ENCODE data around the gene RFX7.
"Not testable (repeated sequence)": the region's sequence is repeated elsewhere in the genome, so short reads cannot be mapped to it uniquely, and the experiment has no call there.

RFX7 gene

DNA sequence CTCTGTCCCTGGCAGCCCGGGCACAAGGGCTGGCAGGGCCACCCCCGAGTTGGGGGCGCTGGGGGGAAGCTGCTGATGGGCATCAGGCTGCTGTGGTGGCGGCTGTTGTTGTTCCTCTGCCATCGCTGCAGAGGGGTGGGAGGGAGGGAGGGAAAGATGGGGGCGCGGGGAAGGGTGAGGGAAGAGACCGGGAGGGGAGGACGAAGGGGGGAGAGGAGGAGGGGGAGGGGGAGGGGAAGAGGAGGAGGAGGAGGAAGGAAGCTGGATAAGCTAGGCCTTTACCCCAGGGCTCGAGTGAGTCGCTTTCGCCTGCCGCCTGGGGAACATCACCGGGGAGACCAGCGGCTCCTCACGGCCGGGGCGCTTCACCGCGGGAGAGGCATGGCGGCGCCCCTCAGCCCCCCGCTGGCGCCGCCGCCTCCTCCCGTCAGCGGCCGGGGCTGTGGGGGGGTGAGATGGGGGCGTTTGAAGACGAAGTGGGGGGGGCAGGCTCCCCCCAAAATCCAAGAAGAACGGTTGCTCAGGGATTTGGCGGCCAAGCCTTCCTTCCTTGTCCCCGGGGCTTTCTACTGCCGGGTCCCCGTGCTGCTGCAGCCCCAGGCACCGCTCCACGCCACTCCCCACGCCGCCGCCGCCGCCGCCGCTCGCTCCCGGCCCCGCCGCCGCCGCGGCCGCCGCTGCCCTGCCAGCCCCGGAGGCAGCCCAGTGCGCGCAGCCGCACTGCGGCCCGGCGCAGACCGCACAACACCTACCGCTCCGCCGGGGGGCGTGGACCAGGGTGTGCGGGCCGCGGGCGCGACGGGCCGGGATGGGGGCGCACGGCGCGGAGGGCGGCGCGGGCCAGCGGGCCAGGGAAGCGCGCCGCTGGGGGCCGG, at the start of gene RFX7:
RFX7 (minus strand) TSS at position 717 of the 875 bp plus-strand sequence; CDS start at position 123, 594 bp downstream.
- Mint-ChIP-seq H3K27me3 (no peaks in the 10 kb centered on the region), H3K9me3 (no peaks in the 10 kb centered on the region), H3K4me3 (peak within 1 kb of the TSS; percentile 90 to 92), H3K4me1 (peaks cover 27% of the 10 kb centered on the region), H3K27ac (peak within 1 kb of the TSS; percentile 94 to 98)
- DNase-seq = peak; percentile 79 to 80
- ATAC-seq = peak; percentile 82

DNA sequence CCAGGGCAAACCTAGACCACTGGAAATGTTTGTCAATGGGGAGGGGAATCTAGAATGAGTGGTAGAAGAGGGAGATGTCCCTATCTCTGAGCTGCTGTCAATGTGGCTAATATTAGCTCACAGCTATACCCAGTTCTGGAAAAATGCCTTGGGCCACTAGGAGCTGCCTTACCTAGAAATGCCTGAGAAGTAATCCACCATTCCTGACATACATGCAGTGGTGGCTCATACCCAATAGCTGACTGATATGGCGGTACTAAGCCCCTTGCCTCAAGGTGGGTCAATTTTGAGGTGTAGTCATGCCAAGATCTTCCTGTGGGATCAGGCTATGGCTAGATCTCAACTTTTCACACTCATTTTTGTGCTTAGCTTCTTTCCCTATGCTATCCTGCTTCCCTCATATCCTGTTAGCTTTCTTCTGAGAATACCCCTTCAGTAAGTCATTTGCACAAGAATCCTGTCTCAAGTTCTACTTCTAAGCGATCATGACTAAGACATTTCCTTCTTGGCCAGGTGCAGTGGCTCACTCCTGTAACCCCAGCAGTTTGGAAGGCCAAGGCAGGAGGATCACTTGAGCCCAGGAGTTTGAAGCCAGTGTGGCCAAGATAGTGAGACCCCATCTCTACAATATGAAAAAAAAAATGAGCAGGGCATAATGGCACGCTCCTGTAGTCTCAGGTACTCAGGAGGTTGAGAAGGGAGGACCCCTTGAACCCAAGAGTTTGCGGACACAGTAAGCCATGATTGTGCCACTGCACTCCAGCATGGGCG, 49.1 kb upstream of the RFX7 start:
- DNase-seq = no peak
- H3K9me3 Mint-ChIP-seq = peaks cover 14 to 15% of the 10 kb centered on the region in 2 donors
- no peaks in the 10 kb centered on the region for H3K27me3 Mint-ChIP-seq
- no peaks in the 10 kb centered on the region for H3K4me1 Mint-ChIP-seq
- H3K4me3 Mint-ChIP-seq = no peak overlapping the region
- H3K27ac Mint-ChIP-seq = no peak overlapping the region
- no peak for ATAC-seq

DNA sequence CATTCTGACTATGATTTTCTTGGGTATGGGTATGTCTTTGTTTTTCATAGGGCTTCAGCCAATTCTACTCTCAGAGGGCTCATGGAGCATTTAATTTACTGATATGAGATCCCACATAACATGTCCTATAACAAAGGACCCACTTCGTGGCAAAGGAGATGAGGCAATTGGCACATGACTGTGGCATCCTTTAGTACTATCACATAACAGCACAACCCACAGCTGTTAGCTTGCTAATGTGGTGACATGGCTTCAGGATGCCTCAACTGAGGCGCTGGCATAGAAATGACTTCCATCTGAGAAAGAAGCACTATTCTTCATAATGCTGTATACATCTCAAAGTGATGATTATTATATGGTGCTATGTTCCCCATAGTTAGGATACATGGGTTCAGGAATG, 48.1 kb upstream of the RFX7 start:
- no peak overlapping the region for H3K27ac Mint-ChIP-seq
- no peaks in the 10 kb centered on the region for H3K27me3 Mint-ChIP-seq
- DNase-seq = no peak
- H3K4me3 Mint-ChIP-seq = no peak overlapping the region
- ATAC-seq = no peak
- H3K9me3 Mint-ChIP-seq = peaks cover 14 to 15% of the 10 kb centered on the region in 2 donors
- H3K4me1 Mint-ChIP-seq = no peaks in the 10 kb centered on the region

DNA sequence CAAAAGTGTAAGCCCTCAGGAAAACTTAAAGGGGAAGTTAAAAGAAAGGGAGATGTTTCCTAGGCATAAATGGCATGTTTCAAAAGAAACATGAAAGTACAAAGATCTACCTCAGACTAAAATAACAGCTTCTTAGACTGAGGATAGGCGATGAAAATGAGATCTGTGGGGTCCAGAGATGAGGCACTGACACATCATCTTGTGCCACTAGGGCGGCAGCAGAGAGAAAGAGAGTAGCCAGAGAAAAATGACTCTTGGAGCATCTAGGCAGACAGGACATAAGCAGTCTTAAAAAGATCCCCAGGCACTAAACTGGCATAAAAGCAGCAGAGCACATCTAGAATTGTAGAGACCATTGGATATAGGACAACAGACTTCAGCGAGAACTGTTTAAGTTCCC, 42.5 kb upstream of the RFX7 start:
- H3K4me3 Mint-ChIP-seq = no peak overlapping the region
- no peak for DNase-seq
- H3K27me3 Mint-ChIP-seq = no peaks in the 10 kb centered on the region
- no peak for ATAC-seq
- no peaks in the 10 kb centered on the region for H3K4me1 Mint-ChIP-seq
- peaks cover 14 to 15% of the 10 kb centered on the region in 2 donors for H3K9me3 Mint-ChIP-seq
- H3K27ac Mint-ChIP-seq = no peak overlapping the region

DNA sequence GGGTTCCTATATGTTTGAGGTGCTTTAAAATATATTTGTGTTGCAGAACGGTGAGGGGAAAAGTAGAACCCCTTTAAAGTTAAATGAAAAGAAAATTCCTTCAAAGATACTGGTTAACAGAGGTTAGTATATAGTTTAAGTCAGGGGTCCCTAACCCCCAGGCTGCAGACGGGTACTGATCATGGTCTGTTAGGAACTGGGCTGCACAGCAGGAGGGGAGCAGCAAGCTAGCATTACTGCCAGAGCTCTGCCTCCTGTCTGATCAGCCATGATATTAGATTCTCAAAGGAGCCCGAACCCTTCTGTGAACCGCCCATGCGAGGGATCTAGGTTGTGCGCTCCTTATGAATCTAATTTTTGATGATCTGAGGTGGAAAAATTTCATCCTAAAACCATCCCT, 37.5 kb upstream of the RFX7 start:
- Mint-ChIP-seq H3K27ac (no peak overlapping the region), H3K9me3 (no peaks in the 10 kb centered on the region), H3K4me3 (no peak overlapping the region), H3K27me3 (no peaks in the 10 kb centered on the region), H3K4me1 (no peaks in the 10 kb centered on the region)
- DNase-seq (no peak), ATAC-seq (no peak)

DNA sequence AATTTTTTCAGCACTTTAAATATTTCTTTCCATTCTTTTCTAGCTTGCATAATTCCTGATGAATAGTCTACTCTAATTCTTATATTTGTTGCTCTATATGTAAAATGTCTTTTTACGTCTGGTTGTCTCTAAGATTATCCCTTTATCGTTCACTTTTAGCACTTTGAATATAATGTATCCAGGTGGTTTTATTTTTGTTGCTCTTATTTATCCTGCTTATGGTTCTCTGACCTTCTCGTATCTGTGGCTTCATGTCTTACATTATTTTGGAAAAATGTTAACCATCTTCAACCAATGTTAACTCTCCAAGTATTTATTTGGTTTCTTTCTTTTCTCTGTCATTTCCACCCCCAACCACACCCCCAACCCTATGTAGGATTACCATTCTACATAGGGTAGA, 30.0 kb upstream of the RFX7 start:
- no peak overlapping the region for H3K4me3 Mint-ChIP-seq
- ATAC-seq (no peak), DNase-seq (no peak)
- peaks cover 14 to 24% of the 10 kb centered on the region in 2 donors for H3K9me3 Mint-ChIP-seq
- no peaks in the 10 kb centered on the region for H3K27me3 Mint-ChIP-seq
- H3K4me1 Mint-ChIP-seq = no peaks in the 10 kb centered on the region
- H3K27ac Mint-ChIP-seq = no peak overlapping the region

DNA sequence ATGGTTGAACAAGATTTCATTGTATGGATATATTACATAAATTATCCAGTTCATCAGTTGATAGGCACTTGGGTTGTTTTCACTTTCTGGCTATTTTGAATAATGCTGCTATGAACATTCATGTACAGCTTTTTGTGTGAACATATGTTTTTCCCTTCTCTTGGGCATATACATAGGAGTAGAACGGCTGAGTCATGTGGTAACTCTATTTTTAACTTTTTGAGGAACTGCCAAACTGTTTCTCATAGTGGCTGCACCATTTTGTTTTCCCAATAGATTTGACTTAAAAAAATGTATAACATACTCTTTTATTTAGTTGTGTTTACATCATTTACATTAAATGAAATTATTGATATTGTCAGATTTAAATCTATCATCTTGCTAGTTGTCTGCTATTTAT, 28.8 kb upstream of the RFX7 start:
- Mint-ChIP-seq H3K27ac (peak overlapping the region in 1 of 2 donors; percentile 22), H3K4me3 (no peak overlapping the region), H3K27me3 (no peaks in the 10 kb centered on the region), H3K9me3 (peaks cover 19 to 28% of the 10 kb centered on the region in 2 donors), H3K4me1 (no peaks in the 10 kb centered on the region)
- DNase-seq (no peak), ATAC-seq (no peak)

DNA sequence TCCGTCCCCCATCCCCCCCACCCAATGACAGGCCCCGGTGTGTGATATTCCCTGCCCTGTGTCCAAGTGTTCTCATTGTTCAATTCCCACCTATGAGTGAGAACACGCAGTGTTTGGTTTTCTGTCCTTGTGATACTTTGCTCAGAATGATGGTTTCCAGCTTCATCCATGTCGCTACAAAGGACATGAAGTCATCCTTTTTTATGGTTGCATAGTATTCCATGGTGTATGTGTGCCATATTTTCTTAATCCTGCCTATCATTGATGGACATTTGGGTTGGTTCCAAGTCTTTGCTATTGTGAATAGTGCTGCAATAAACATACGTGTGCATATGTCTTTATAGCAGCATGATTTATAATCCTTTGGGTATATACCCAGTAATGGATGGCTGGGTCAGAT, 22.8 kb upstream of the RFX7 start:
- H3K9me3 Mint-ChIP-seq = peaks cover 11 to 14% of the 10 kb centered on the region in 2 donors
- ATAC-seq, H3K4me1 Mint-ChIP-seq, H3K27me3 Mint-ChIP-seq, DNase-seq, H3K4me3 Mint-ChIP-seq, H3K27ac Mint-ChIP-seq: not testable (repeated sequence)

DNA sequence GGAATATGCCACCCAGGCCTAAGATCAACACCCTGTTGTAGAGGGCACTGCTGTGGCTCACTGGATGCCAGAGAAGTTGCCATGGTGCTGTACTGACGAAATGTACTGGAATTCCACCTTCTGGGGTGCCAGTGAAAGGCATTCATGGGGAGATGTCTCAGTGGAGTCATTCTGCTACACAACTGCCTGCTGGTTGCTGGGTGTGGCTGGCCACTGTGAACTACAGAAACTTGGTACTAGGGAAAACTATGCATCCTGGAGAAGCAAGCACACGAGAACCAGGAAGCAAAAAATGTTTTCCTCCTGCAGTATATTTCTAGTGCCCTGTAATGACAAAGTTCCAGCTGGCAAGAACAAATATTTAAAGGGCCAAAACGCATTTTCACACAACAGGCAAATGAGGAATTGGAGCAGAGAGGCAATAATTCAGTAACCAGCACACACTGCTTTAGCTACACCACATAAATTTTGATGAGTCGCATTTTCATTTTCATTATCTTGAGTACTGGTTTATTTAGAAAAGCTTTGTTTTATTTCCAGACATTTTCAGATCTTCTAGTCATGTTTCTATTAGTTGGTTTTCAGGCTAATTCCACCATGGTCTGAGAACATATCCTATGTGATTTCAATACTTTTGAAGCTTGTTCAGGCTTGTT, 18.3 kb upstream of the RFX7 start:
- ATAC-seq (no peak), DNase-seq (no peak)
- Mint-ChIP-seq H3K4me3 (no peak overlapping the region), H3K9me3 (peaks cover 8 to 9% of the 10 kb centered on the region in 2 donors), H3K4me1 (no peaks in the 10 kb centered on the region), H3K27me3 (peaks cover 15% of the 10 kb centered on the region), H3K27ac (no peak overlapping the region)

DNA sequence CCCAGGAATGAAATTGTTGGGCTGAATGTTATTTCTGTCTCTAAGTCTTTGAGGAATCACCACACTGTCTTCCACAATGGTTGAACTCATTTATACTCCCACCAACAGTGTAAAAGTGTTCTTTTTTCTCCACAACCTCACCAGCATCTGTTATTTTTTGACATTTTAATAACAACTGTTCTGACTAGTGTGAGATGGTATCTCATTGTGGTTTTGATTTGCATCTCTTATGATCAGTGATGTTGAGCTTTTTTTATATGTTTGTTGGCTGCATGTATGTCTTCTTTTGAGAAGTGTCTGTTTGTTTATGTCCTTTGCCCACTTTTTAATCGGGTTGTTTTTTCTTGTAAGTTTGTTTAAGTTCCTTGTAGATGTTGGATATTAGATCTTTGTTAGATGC, 13.6 kb upstream of the RFX7 start:
- not testable (repeated sequence) for H3K27ac Mint-ChIP-seq, DNase-seq, ATAC-seq, H3K4me1 Mint-ChIP-seq, H3K4me3 Mint-ChIP-seq, H3K9me3 Mint-ChIP-seq
- H3K27me3 Mint-ChIP-seq = peaks cover 36% of the 10 kb centered on the region

DNA sequence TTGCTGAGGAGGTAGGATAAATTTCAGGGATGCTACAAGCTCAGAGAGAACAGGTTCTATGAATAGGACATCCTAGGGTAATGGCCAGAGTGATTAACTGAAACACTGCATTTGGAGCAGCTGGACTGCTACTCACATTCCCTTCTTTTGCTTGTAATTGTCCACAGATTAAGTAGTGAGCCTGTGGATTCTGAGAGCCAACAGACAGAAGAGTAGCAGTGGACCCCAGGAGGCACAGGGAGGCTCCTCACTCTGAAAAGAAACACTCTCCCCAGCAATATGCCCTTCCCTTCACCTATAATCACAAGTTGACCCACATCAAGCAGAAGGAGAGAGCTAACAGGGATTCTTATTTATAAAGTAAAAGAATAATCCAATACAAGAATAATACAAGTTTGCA, 10.6 kb upstream of the RFX7 start:
- Mint-ChIP-seq H3K4me1 (no peaks in the 10 kb centered on the region), H3K9me3 (peaks cover 7 to 9% of the 10 kb centered on the region in 2 donors), H3K27me3 (peaks cover 36% of the 10 kb centered on the region), H3K27ac (no peak overlapping the region), H3K4me3 (no peak overlapping the region)
- DNase-seq (no peak), ATAC-seq (no peak)

DNA sequence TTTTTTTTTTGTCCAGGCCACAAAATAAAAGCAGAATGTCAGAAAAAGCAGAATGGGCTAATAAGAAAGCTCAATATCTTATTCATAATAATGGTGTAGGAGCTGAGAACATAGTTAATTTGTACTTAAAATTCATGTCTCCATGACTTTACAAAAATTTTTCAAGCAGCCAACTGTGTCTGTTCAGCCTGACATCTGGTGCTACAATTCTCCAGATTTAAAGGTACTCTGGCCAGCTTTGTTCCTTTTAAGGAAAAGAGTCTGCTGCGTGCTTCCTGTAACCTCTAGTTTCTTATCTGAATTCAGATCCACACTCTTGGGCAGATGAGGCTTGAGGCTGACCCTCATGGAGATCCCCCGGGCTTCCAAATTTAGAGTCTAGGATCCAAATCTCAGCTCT, 8.7 kb upstream of the RFX7 start:
- H3K9me3 Mint-ChIP-seq = no peaks in the 10 kb centered on the region
- DNase-seq (no peak), ATAC-seq (no peak)
- H3K4me1 Mint-ChIP-seq = no peaks in the 10 kb centered on the region
- H3K27ac Mint-ChIP-seq = no peak overlapping the region
- H3K4me3 Mint-ChIP-seq = no peak overlapping the region
- peaks cover 25% of the 10 kb centered on the region for H3K27me3 Mint-ChIP-seq

DNA sequence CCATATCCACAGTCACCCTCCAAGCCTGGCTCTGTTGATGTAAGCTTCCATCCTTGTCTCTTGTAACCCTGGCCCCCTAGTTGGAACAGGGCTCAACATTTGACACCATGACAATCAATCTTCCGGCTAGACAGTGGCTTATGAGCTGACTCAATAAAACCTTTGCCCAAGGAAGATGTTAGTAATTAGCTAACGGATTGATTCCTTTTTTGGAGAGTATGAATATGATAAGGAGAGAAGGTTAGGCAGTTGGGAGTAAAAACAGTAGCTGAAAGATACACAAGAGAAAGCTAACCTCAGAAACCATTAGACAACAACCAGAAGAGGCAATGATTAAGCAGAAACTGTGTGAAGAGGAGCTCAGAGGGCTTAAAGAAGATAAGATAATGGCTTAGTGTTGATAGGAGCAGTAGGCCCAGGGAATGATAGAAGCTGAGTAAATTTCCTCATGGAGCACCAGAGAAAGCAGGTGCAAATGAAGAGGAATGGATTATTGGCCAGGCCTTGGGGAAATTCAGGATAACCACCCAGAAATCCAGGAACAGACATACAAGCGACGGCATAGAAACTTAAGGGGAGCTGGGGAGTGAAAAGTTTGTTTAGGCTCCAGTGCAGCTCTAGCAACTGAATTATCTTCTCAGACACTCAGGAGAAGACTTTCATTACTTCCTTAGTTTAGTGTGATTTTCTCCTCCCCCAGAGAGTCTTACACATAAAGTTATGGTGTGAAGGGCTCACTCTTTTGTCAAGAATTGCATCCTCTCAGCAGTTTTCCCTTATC, 7.8 kb upstream of the RFX7 start:
- Mint-ChIP-seq H3K27ac (peak overlapping the region in 1 of 2 donors; percentile 23), H3K4me1 (no peaks in the 10 kb centered on the region), H3K4me3 (no peak overlapping the region), H3K9me3 (no peaks in the 10 kb centered on the region), H3K27me3 (peaks cover 18% of the 10 kb centered on the region)
- ATAC-seq = no peak
- no peak for DNase-seq

DNA sequence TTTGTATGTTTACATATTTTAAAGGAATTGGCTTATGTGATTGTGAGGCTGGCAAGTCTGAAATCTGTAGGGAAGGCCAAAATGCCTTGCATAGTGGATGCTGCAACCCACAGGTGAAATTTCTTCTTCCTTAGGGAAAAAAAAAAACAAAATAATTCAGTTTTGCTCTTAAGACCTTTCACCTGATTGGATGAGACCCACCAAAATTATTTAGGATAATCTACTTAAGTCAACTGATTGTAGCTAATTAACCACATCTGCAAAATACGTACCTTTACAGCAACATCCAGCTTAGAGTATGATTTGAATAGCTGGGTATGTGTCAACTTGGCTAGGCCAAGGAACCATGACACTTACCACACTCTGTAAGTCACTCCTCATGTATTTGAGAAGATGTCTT, 6.9 kb upstream of the RFX7 start:
- no peak for DNase-seq
- H3K4me3 Mint-ChIP-seq = no peak overlapping the region
- H3K4me1 Mint-ChIP-seq = peaks cover 8% of the 10 kb centered on the region
- no peaks in the 10 kb centered on the region for H3K9me3 Mint-ChIP-seq
- ATAC-seq = no peak
- H3K27me3 Mint-ChIP-seq = peaks cover 18% of the 10 kb centered on the region
- H3K27ac Mint-ChIP-seq = no peak overlapping the region

DNA sequence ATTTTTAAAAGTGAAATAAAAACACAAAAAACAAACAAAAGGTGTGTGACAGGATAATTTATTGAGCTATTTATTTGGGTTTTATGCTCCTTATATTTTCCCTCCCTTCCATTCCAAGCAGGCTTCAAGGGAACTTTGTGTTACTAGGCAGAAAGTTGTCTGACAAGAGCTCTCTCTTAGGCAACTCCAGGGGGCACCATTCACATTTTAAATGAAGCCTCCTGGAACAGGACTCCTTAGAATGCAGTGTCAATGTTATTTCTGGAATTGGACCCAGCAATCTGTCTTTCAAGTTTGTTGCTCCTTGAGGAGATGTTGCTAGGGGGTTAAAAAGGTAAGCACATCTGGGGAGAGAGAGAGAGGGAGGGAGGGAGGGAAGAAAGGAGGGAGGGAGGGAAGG, 5.4 kb upstream of the RFX7 start:
- H3K27ac Mint-ChIP-seq = no peak overlapping the region
- H3K9me3 Mint-ChIP-seq = no peaks in the 10 kb centered on the region
- H3K27me3 Mint-ChIP-seq = peaks cover 14% of the 10 kb centered on the region
- DNase-seq = no peak
- H3K4me3 Mint-ChIP-seq = no peak overlapping the region
- no peak for ATAC-seq
- H3K4me1 Mint-ChIP-seq = peaks cover 21% of the 10 kb centered on the region

All from stimulated activated naive CD8-positive, alpha-beta T cell treated with anti-CD3 and anti-CD28 coated beads, Interleukin-15, amount 100 ng/mL, for 72 hours (primary cell).